NCI-H1417 treated with DMSO at 0.1 percent for 48 hours (cell line): ENCODE measurements around the gene NETO1.

ENCODE experiments used
- DNase-seq: peaks from one replicate; lab custom pipeline; 2025; lab: John Stamatoyannopoulos, UW

Gene NETO1

GRCh38 chr18:72726201-72726600 lies 141.6 kb downstream of the NETO1 start:
- DNase-seq = no peak

DNA sequence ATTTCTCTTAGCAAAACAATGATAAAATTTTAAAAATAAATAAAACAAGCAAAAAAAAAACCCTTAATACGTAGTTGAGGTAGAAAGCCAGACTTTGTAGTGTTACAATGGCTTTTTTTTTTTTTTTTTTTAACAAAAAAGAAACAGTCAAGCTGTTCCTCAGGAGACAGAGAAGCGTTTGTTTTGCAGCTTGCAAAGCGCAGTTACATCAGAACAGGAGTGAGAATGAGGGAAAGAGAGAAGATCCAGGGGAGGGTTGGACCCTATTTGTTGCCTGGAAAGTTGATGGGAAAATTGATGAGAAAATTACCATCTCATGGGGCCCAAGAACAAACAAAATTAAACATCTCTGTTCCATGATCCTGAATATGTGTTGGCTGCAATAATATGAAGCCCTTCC lies 146.5 kb downstream of the NETO1 start:
- DNase-seq = no peak

DNA sequence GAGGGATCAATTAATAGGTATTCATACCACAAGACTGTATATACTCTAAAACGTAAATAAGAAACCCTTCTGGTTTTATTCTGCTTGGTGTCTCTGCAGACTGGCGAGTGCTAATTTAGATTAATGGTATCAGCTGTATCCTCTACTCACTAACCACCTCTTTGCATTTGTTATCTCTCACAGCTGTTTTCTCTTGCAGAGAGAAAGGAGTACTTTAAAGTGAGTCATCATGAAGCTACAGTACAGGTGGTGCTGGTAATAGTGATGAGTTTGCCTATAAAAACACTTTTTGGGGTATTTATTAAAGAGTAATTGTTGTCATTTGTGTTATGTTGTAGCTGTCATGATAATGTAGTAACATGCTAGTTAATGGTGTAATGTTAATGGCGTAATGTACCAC lies 147.7 kb downstream of the NETO1 start:
- no peak for DNase-seq

DNA sequence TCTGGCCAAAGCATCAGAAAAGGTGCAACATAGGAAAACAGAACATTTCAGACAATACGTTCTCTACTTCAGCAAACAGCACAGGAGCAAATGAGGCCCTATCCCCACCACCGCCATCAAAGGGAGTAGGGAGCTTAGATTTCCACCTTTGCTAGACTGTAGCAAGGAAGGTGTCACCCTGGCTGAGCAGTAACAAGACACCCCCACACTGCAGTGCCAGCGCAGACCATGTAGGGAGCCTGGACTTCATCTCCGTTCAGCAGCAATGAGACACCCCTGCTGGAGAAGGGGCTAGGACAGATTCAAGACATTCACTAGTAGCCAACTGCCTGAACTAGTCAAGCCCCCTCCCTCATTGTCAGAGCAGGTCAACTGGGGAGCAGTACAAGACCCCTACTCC lies 163.6 kb downstream of the NETO1 start:
- DNase-seq = no peak

- peak; percentile 25 for DNase-seq
These were observed 166.7 kb downstream of the NETO1 start for GRCh38 chr18:72700961-72701710.

DNA sequence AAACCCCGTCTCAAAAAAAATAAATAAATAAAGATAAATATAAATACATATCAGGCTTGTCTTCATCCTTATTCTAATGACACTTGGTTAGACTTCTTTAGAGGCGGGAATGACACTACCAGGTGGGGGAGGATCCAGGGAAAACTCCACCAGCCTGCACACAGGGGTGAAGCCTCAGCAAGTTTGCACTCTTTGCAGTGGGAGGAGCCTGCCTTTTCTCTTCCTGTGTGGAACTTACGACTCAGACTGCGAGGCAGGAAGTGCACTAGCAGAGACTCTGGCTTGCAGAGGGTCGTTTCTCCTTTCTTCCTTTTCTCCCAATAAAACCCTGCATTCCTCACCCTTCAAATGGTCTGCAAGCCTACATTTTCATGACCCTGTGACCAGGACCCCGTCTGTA lies 170.1 kb downstream of the NETO1 start:
- DNase-seq = no peak

- no peak for DNase-seq
These were observed 175.2 kb downstream of the NETO1 start for GRCh38 chr18:72692595-72692994.
